Measurements from ENCODE around the gene SLC6A9.

Gene SLC6A9

DNA sequence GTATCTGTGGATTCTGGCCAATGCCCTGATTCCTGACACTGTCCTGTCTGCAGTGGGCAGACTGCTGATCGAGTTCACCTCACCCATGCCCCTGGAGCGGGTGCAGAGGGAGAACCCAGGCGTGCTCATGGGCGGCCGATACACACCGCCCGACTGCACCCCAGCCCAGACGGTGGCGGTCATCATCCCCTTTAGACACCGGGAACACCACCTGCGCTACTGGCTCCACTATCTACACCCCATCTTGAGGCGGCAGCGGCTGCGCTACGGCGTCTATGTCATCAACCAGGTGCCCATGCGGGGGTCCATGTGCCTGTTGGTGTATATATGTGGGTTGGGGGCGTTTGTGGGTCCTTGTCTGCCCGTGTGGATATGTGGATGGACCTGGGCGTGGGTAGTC lies 49.6 kb downstream of the SLC6A9 start:
- no peak for DNase-seq

- no peak for DNase-seq
Observed at GRCh38 chr1:43981135-43981491, 50.1 kb downstream of the SLC6A9 start.

DNA sequence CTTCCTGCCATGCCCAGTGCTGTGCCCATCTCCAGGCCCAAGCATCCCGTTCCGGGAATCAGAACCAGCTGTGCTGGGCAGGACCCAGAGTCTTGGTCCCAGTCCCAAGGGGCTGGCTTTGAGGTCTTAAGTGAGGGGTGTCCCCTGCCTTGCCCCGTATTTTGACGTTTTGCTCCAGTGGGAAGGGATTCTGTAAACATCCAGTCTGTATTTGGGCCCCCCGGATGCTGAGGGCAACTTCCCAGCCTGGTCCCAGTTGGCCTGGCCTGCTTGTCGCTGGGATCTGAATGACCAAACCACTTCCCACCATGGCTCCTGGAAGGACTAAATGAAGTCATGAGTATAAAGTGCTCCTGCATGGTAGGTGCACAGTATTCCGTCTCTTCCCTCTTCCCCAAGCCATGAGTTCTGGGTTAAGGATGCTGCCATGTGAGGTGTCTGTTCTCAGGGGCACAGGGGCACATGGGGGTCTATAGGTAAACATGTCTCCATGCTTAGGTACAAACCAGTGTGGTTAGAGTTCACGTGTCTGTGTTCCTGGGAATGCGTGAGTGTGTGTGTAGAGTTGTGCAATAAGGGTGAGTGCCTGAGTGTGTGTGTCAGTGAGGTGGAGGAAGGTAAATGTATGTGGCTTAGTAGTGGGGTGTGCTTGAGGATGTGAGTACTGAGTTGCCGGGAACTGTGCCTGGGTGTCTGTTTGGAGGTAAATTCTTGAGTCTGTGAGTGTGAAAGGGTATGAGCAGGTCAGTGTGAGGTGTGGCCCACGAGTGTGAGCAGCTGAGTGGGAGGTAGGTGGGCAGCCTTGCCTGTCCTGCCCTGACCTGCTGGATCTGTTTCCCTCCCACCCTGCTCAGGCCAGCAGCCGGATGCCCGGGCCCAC lies 50.8 kb downstream of the SLC6A9 start:
- DNase-seq = no peak

- DNase-seq = no peak
Observed at GRCh38 chr1:43979528-43980254, 51.6 kb downstream of the SLC6A9 start.

DNA sequence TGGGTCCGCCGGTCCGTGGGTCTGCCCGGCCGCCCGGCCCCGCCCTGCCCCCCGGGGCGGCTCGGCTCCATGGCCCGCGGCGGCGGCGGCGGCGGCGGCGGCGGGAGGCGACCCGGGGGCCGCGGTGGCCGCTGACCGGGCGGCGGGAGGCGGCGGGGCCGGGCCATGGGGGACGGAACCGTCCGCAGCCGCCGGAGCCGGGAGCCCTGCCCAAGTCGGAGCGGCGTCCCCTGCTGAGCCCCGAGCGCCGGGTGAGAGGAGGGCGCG lies 52.1 kb downstream of the SLC6A9 start:
- DNase-seq = no peak

DNA sequence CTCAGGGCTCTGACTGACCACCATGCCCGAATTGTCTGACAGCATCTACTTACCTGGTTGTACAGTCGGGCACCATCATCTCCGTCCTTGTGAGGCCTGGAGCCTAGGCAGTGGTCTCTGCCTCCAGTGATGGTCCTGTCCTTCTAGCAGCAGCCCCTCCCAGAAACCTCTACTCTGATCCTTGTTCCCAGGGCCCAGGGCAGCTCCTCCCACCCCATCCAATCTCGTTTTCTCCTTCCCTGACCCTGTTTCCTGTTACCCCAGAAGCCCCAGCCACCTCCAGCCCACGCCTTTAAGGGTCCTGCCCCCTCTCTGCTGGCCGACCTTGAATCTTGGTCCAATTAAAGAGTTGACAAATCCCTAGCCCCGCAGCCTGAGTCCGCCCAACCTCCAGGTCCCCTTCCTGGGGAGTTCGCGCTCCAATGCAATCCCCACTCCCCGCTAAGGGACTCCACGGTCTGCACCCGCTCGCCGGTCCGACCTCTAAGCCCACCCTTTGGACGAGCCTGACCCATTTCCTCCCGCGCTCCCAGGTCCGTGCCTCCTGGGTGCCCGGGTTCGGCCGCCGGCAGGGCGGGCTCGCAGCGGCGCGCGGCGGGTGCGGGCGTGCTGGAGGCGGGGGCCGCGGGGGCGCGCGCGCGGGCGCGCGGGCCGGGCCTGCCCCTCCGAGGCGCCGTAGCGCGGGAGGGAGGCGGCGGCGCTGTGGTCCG lies 52.6 kb downstream of the SLC6A9 start, which contains the start of gene B4GALT2:
Gene B4GALT2 (plus strand): TSS at position 660 of the 710 bp plus-strand sequence. CDS start 1,951 bp downstream, outside the sequence.
- DNase-seq = peak; percentile 33 to 46

- DNase-seq = no peak
Observed at GRCh38 chr1:43978264-43978550, 53.1 kb downstream of the SLC6A9 start.

- DNase-seq = no peak
Observed at GRCh38 chr1:43977376-43978263, 53.6 kb downstream of the SLC6A9 start.

DNA sequence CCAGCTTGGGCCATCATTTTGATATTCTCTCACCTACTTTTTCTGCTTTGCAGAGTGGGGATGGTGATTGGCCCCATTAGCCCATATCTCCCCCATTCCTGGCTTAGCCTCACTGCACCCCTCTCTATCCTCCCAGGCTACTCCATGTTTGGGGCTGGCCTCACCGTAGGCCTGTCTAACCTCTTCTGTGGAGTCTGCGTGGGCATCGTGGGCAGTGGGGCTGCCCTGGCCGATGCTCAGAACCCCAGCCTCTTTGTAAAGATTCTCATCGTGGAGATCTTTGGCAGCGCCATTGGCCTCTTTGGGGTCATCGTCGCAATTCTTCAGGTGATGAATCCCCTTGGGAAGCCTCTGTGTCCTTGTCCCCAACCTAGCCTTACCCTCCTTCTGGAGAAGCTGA lies 54.4 kb downstream of the SLC6A9 start:
- DNase-seq = no peak

DNA sequence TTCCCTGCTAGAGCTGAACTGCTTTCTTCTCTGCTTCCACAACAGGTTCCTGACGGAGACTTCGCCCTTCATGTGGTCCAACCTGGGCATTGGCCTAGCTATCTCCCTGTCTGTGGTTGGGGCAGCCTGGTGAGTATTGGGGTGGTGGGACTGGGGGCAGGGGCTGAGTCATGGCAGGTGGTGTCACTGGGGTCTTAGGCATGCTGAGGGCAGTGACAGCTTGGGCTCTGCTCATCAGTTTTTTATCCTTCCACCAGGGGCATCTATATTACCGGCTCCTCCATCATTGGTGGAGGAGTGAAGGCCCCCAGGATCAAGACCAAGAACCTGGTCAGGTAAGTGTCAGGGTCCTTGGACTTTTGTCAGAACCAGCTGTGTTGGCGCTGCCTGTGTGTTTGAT lies 55.2 kb downstream of the SLC6A9 start:
- no peak for DNase-seq

GRCh38 chr1:43975249-43975961 lies 55.9 kb downstream of the SLC6A9 start:
- DNase-seq = no peak

DNA sequence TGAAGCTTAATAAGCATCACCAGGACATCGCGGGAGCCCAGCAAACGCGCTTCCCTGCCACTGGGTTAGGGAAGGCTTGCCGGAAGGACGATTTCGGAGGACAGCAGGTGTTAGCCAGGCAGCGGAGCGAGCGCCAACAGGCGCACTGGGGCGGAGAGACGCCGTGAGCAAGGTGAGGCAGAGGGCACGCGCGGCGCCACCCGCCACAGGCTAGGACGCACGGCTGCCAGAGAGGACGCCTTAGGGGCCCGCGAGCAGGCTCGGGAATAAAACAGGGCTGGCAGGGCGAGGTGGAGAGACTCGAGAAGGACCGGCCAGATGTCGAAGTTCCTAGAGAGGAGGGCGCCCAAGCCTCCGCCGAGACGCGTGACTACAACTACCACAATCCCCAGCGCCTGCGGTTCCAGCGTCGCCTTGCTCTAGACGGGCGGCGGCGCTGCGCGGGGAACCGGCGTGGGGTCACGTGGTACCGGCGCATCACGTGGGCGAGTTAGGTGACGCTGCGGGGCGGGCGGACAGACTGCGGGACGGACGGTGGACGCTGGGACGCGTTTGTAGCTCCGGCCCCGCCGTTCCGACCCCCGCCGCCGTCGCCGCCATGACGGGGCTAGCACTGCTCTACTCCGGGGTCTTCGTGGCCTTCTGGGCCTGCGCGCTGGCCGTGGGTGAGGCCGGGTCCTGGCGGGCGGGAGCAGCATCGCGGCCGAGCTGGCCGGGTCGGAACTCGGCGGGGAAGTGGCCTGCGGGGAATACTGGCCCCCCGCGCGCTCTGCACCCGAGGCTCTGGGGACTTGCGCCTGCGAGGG lies 56.6 kb downstream of the SLC6A9 start, which contains the start of gene ATP6V0B:
Gene ATP6V0B (plus strand): TSS at position 518 of the 806 bp plus-strand sequence. CDS start 81 bp downstream, at position 599.
- peak; percentile 94 to 96 for DNase-seq

GRCh38 chr1:43973981-43974442 lies 57.2 kb downstream of the SLC6A9 start:
- no peak for DNase-seq

DNA sequence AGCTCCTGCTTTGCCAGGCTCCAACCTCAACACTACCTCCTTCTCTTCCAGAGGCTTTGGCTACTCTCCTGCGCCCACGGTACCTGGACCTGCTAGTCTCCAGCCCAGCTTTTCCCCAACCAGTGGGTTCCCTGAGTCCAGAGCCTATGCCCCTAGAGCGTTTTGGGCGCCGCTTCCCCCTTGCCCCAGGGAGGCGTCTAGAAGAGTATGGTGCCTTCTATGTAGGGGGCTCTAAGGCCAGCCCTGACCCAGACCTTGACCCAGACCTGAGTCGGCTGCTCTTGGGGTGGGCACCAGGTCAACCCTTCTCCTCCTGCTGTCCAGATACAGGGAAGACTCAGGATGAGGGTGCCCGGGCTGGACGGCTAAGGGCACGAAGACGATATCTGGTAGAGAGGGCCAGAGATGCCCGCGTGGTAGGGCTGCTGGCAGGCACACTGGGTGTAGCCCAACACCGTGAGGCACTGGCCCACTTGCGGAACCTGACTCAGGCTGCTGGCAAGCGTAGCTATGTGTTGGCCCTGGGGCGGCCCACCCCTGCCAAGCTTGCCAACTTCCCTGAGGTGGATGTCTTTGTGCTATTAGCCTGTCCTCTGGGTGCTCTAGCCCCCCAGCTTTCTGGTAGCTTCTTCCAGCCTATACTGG lies 59.8 kb downstream of the SLC6A9 start:
- no peak for DNase-seq

- no peak for DNase-seq
Observed at GRCh38 chr1:43970911-43971310, 60.4 kb downstream of the SLC6A9 start.

DNA sequence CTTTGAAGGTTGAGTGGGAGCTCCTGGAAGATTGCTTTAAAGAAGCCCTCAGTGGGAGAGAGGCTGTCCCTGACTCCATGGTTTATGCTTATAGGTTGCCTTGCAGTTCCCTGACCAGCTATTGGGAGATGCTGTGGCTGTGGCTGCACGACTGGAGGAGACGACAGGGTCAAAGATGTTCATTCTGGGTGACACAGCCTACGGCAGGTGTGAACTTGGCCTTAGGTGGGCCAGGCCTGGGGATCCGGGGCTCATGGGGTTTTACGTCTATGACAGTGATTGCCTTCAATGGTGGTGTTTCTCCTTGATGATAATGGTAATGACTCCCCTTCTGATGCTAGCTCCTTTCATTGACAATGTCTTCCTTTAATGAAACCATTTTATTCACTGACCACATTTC lies 60.8 kb downstream of the SLC6A9 start:
- no peak for DNase-seq

DNA sequence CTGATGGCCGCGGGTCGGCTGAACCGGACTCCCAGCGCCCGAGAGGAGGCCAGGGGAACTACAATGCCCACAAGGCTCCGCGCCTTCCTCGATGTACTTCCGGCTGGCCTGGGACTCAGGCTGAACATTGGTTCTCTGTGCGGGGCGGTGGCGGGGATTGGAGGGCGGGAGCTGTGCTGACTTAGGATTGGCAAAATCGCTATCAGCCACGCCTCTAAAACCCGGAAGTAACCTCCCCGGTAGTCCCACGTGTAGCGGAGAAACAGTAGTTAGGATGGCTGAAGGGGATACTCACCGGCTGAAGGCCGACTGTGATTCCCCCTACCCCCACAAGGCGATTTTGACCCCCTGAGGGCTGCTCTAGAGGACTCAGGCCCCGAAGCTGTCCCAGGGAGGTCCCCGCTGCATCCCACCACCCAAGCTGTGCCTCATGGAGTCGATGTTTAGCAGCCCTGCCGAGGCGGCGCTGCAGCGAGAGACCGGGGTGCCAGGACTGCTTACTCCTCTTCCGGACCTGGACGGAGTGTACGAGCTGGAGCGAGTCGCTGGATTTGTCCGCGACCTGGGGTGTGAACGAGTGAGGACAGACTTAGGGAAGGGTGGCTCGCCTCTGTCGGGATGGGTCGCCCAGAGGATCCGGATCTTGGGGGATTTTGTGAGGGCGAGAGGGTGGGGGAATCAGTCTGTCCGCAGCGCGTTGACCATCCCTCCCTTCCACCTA lies 61.4 kb downstream of the SLC6A9 start, which contains the start of gene DPH2:
Gene DPH2 (plus strand): TSS at position 265 of the 721 bp plus-strand sequence. CDS start 166 bp downstream, at position 431.
- DNase-seq = peak; percentile 91 to 92

- no peak for DNase-seq
Observed at GRCh38 chr1:43969416-43969745, 61.9 kb downstream of the SLC6A9 start.

DNA sequence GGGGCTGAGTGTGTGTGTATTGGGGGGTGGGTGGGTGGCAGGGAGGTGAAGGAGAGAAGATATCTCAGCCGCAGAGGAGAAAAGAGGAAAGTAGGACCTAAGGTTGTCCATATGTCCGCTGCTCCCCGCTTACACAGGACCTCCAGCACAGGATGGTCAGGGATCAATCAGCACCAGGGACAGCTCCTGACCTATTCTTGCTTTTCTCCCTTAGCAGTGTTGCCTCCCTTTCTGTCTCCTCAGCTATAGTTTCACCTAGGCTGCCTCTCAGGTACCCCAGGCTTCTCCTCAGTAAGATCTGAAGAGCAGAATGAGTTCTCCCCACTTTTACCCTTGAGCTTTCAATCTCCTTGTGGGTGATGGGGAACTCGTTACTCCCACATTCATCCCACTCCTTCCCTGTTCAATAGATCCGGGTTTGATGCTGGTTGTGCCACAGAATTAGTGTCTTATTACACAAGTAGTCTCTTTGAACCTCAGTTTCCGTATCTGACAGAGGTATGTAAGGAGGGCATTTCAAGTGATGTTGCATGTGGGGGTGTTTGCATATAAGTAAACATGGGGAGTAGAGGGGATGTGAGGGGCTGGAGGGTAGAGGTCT lies 62.8 kb downstream of the SLC6A9 start:
- no peak for DNase-seq
